IPS-NIHi7 (cell line): Measurements from ENCODE around the gene SLC27A1.
"Not testable (repeated sequence)": the region's sequence is repeated elsewhere in the genome, so short reads cannot be mapped to it uniquely, and the experiment has no call there.

ENCODE experiments used
- DNase-seq: peaks from one replicate; pipeline ENCODE4 v3.0.0; 2012; ENCODE audit warnings: mixed read lengths; ENCODE audit errors: extremely low spot score

The SLC27A1 gene

DNA sequence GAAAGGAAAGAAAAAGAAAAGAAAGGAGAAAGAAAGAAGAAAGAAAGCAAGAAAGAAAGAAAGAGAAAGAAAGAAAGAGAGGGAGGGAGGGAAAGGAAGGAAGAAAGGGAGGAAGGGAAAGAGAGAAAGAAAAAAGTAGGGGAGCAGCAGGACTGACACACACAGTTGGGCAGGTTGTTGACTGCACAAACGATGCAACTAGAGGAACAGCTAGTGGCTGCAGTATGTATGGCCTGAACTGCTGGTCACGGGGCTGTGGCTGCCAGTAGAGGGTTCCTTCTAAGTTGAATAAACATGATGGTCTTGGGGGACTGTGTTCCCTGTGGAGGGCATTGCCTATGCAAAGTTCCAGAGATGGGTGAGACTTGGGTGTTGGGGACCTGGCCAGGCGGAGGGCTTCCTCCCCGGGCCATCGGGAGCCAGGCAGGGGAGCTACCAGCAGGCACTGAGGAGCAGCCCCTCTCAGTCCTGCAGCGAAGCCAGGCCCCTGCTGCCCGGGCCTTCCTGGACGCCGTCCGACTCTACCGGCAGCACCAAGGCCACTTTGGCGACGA, 68.4 kb downstream of the SLC27A1 start:
- peak; percentile 38 for DNase-seq

DNA sequence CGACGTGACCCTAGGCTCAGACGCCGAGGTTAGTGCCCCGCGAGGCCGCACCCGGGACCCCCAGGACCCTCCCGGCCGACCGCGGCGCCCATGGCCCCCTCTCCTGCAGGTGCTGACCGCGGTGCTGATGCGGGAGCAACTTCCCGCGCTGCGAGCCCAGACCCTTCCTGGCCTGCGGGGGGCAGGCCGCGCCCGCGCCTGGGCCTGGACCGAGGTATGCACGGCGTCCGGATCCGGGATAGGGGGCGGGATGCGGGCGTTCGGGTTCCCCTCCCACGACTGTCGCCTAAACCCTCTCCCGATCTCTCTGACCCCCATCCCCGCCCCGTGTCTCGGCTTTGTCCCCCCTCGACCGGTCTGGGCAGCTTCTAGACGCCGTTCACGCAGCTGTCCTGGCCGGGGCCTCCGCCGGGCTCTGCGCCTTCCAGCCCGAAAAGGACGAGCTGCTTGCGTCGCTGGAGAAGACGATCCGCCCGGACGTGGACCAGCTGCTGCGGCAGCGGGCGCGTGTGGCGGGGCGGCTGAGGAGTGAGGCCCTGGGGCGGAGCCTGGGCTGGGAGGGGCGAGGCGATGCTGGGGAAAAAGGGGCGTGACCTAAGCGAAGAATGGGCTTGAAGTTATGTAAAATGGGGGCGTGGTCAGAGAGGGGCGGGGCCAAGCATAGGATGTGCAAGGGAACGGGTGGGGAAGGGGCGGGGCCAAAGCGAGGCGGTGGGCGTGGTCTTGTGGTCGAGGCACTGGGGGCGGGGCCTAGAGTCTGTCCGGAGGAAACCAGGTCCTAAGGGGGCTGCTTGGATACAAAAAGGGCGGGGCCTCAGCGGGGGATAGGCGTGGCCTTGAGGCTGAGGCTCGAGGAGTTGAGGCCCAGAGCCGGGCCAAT, 69.2 kb downstream of the SLC27A1 start:
- peak; percentile 99 for DNase-seq

DNA sequence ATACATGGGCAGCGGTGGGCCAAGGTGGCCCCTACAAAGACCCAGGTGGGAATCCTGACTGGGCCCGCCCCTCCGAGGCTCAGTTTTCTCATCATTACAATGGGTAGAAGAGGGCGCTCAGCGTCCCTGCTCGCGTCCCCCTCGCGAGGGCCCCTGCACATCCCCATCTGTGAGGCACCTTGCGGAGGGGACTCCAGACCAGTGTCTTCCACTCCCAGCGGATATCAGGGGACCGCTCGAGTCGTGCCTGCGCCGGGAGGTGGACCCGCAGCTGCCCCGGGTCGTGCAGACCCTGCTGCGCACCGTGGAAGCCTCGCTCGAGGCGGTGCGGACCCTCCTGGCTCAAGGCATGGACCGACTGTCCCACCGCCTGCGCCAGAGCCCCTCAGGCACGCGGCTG, 69.8 kb downstream of the SLC27A1 start:
- DNase-seq, result no peak

DNA sequence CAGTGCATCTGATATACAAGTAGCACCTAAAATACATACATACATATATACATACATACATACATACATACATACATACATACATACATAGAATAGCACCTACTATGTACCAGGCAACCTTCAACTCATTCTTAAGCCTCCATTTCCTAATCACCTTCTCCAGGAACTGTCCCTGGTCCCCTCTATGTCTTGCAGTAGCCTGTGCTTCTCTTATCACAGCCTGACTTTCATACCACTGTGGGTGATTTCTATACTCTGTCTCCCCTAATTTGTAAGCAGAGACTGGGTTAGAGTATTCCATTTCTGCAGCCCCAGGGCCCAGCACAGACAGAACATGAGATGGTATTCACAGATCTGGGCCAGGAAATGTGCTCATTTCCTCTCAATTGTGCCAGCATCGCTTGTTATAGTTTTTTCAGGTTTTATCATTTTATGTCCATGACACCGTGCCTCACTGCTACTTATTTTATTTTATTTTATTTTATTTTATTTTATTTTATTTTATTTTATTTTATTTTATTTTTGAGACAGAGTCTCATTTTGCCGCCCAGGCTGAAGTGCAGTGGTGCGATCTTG, 70.9 kb downstream of the SLC27A1 start:
- no peak for DNase-seq

DNA sequence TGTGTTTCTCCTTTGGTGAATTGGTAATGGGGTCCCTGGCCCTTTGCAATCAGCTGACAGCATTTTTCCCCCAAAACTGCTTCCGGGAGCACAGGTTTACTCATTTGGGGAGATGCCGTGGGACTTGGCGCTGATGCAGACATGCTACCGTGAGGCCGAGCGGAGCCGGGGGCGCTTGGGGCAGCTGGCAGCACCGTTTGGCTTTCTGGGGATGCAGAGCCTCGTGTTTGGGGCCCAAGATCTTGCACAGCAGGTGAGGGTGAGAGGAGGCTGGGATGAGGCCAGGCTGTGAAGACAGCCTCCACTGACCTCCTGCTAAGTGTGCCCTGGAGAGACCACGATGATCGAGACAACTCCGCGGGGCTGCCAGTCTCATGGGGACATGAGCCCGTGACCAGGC, 71.7 kb downstream of the SLC27A1 start:
- DNase-seq, result no peak

DNA sequence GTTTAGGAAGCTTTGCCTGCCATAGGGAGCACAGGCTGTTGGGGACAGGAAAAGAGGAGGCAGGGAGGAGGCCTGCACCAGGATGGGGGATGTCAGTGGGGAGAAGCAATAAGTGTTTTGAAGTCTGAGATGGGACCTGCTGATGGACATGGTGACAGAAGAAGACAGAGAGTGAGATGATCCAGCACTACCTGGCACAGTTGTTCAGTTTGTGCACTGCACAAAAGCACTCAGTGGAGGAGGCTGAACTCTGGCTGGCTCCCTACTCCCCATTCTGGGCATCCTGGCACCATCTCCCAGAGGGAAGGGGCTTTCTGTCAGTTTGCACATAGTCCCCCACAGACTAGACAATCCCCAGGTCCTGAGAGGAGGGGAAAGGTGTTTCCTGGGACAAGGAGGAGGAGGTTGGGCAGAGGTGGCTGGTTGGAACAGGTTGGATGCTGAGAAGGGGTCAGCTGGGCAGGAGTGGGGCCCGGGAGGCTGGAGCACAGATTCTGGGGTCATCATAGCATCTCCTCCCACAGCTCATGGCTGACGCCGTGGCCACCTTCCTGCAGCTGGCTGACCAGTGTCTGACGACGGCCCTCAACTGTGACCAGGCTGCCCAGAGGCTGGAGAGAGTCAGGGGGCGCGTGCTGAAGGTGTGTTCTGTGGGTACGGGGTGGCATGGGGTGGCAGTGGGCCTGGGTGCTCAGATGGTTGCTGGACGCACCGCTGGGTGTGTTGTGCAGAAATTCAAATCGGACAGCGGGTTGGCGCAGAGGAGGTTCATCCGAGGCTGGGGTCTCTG, 72.7 kb downstream of the SLC27A1 start:
- DNase-seq, result no peak

DNA sequence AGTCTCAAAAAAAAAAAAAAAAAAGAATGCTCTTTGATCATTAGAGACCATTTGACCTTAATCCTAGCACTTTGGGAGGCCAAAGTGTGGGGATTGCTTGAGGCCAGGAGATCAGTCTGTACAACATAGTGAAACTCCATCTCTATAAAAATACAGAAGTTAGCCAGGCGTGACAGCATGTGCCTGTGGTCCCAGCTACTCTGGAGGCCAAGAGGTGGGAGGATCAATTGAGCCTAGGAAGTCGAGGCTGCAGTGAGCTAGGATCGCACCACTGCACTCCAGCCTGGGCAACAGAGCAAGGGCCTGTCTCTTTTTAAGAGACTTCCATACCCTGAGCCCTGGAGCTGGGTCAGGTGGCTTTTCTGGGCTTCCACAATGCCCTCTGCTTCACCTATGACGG, 73.7 kb downstream of the SLC27A1 start:
- DNase-seq, result no peak

DNA sequence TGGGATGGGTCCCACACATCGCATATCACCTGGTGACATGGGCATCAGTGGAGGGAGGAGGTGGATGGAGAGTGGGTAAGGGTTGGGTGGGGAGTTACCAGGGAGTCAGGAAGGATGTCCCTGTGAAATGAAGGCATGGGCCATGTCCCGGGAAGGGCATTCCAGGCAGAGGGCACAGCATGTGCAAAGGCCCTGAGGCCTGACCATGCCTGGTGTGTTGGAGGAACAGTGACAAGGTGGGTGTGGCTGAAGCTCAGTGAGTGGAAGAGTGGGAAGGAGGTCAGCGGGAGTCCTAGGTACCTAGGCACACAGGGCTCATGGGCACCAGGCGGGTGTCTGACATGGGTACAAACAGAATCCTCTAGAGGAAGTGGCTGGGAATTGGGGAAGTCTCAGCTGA, 74.1 kb downstream of the SLC27A1 start:
- no peak for DNase-seq

DNA sequence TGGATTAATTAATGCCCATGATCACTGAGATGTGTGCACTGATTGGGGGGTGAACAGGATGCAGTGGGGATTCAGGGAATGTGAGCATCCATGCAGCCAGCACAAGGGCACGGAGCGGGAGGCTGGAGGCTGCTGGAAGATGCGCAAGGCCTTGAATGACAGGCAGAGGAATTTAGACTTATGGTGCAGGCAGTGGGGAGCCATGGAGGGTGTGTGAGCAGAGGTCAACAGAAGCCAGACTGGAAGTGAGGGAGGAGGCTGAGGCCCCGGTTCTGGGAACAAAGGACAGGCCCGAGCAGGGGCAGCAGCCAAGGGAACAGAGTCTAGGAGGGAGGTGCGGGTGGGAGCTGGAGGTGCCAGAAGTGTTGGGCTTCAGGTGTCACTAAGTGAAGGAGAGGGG, 77.8 kb downstream of the SLC27A1 start:
- DNase-seq, result no peak

DNA sequence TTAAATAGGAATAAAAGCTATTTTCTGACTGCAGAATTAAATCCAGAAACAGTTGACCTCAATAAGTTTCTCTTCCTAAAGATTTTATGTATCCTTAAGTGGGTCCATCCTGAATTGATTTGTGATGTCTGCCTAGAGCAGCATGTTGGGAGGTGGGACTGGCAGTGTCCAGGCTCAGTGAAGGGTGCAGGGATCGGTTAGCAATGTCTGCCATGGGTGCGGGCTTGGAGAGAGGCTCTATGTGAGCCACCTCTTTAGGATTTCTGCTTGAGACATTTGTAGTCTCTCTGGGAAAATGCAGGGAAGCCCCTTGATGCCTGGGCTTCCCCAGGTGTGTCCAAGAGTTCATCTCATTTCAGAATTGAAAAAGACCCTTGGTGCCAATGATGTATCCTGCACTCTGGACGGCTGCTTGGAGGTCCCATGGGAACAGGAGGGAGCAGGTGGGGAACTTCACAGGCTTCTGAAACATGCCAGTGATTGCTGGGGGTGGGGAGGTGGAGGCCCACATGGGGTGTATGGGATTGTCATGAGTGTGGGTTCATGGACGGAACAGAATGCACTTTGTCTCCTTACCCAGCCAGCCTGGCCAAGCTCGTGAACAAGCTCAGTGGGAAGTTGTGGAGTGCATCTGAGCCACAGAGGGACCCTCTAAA, 78.9 kb downstream of the SLC27A1 start:
- DNase-seq, result no peak

DNA sequence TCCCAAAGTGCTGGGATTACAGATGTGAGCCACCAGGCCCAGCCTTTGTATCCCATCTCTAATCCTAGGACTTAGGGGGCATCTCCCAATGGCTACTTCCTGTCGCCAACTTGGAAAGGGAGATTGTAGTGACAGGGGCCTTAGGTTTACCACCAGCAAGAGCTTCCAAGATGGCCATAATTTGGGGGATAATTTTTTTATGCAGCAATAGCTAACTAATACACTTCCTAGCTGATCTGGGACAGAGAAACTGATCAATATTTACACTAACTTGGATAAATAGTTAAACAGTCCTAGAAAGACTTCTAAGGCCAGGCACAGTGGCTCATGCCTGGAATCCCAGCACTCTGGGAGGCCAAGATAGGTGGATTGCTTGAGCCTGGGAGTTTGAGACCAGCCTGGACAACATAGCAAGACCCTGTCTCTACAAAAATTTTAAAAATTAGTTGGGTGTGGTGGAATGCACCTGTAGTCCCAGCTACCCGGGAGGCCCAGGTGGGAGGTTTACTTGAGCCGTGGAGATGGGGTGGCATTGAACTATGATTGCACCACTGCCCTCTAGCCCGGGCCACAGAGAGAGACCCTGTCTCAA, 79.8 kb downstream of the SLC27A1 start:
- no peak for DNase-seq

DNA sequence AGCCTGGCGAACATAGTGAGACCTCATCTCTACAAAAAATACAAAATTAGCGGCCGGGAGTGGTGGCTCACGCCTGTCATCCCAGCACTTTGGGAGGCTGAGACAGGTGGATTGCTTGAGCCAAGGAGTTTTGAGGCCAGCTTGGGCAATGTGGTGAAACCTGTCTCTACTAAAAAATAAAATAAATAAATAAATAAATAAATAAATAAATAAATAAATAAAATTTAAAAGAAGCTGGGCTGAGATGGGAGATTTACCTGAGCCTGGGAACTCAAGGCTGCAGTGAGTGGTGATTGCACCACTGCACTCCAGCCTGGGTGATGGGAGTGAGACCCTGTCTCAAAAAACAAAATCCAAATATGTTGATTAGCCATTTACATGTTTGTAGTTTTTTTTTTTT, 82.4 kb downstream of the SLC27A1 start:
- not testable (repeated sequence) for DNase-seq

DNA sequence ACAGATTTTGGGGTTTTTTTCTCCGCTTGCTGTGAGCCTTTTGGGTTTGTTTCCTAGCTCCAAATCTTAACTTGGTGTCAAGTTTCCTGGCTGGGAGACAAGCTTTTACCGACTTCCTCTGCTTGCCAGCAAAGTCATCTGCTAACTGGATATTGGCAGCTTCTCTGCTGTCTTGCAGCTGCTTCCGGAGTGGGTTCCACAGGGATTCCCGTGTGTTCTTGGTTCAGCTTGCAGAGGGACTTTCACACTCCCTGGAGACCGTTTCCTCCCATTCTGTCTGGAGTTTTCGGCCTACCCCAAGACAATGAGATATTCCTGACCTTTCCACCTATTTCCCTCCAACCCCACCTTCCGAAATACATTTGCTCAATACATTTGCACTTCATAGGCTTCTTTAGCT, 82.9 kb downstream of the SLC27A1 start:
- no peak for DNase-seq

DNA sequence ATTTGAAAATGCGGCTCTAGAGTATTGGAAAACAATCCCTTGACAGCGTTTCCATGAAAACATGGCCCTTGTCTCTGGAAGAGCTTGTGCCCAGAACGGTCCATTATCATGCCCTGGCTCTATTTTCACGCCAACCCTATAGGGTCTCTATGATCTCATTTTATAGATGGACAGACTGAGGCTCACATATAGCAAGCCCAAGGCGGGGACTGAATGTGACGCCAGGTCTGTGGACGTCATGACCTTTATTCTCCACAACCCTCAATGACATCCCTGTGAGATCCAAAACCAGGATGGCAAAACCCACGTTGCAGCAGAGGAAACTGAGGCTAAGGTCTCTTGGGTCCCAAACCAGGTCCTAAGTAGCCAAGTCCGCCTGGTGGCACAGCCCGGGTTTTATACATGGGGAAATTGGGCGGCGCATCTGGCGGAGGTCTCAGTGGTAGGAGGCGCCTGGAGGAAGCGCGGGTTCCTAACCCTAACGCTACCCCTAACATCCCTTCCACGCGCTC, 84.7 kb downstream of the SLC27A1 start:
- no peak for DNase-seq

DNA sequence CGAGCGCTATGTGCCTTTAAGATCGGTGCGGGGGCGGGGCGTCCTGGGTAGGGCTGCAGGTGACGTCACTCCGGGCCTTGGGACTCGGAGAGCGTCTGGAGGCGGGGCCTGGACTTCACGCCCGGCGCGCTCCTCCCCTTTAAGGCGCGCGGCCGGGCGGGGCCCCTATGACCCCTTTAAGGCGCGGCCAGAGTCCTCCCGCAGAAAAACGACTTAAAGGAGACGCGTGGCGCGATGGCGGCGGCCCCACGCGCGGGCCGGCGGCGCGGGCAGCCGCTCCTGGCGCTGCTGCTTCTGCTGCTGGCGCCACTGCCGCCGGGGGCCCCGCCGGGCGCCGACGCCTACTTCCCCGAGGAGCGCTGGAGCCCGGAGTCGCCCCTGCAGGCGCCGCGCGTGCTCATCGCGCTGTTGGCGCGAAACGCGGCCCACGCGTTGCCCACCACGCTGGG, 85.2 kb downstream of the SLC27A1 start, which contains the start of gene COLGALT1:
Gene COLGALT1, plus strand, starts transcription at position 170 of the 449 bp plus-strand sequence. Its CDS starts 65 bp downstream, at position 235.
- DNase-seq, result peak; percentile 97
